ENCODE data around the gene CSF1R. TPM values are rescaled to one million over a fixed set of nuclear protein-coding genes. Genes with fewer than 3 reads are reported as not detected.

The CSF1R gene
- total and polyA plus RNA-seq, 2 of the 8 experiments (the other 6 are each of a cell fraction or from before 2014, with no cell fraction given): 0.12 TPM; not detected in 1

GRCh38 chr5:150103678-150104549 lies 17.6 kb upstream of the CSF1R start:
- ChIA-PET POLR2A (ENCODE audit: partially characterized antibody) (no interaction called here), CTCF (ENCODE audit: partially characterized antibody) (interaction anchor here (0.7 to 3.2 kb wide), 6 partner anchors 11 to 64 kb away, joined by 3 to 20 read pairs (median 4); no protein-coding TSS in a partner anchor)
- no peaks in the 10 kb centered on the region for H3K36me3 ChIP-seq (ENCODE audit: control insufficient read depth in 2 of 4, insufficient read depth in 4 of 4, low read length in 3 of 4)
- no peak overlapping the region for H4K91ac ChIP-seq (replicated peaks; ENCODE audit: insufficient read length, low read length)
- H2AFZ ChIP-seq (ENCODE audit: low read length): no peak overlapping the region
- no peak overlapping the region for H2BK120ac ChIP-seq (replicated peaks; ENCODE audit: low read depth, low read length)
- H2AK5ac ChIP-seq (ENCODE audit: low read depth, low read length): no peak overlapping the region
- H4K8ac ChIP-seq (ENCODE audit: extremely low read depth, insufficient read depth, low read length): no peak overlapping the region
- H3K79me2 ChIP-seq (ENCODE audit: control insufficient read depth in 1 of 2, insufficient read depth in 2 of 2, low read length in 2 of 2): no peaks in the 10 kb centered on the region
- no peak overlapping the region; a peak in 1 of 7 replicates for H3K9ac ChIP-seq (replicated peaks in 1 of 4; ENCODE audit: extremely low read depth in 1 of 4, low read depth in 3 of 4, low read length in 3 of 4)
- no peaks in the 10 kb centered on the region for H4K20me1 ChIP-seq (replicated peaks in 1 of 2; ENCODE audit: control insufficient read depth in 1 of 2, insufficient read depth in 2 of 2, low read length in 2 of 2)
- no peak overlapping the region for H3K4ac ChIP-seq (replicated peaks; ENCODE audit: insufficient read length, low read depth, low read length)
- no peak overlapping the region for H3K23ac ChIP-seq (ENCODE audit: insufficient read length)
- H3K4me3 ChIP-seq (ENCODE audit: extremely low read depth in 1 of 4, insufficient read depth in 2 of 4, low read depth in 3 of 4, low read length in 4 of 4): no peak overlapping the region
- no peaks in the 10 kb centered on the region; the same call in 1 of the 2 replicates for H3K79me1 ChIP-seq (ENCODE audit: low read depth, low read length)
- no peak overlapping the region for H4K5ac ChIP-seq (ENCODE audit: insufficient read length, low read depth, low read length)
- no peak overlapping the region for H3K18ac ChIP-seq (ENCODE audit: extremely low read depth, low read length)
- no peak overlapping the region for H2BK20ac ChIP-seq (ENCODE audit: low read length)
- no peak overlapping the region for H3K27ac ChIP-seq (ENCODE audit: low read depth, low read length)
- no peaks in the 10 kb centered on the region for H3K23me2 ChIP-seq (ENCODE audit: low read depth, low read length)
- no peak overlapping the region for H3K14ac ChIP-seq (ENCODE audit: insufficient read length)
- no peaks in the 10 kb centered on the region for H3K27me3 ChIP-seq (replicated peaks in 1 of 4; ENCODE audit: control insufficient read depth in 3 of 4, extremely low read depth in 1 of 4, insufficient read depth in 3 of 4, low read length in 3 of 4)
- no peak overlapping the region for H2BK15ac ChIP-seq (ENCODE audit: low read length)
- no peaks in the 10 kb centered on the region for H3K9me3 ChIP-seq (ENCODE audit: insufficient read depth in 2 of 2, low read depth in 1 of 2, low read length in 1 of 2)
- H2BK12ac ChIP-seq (ENCODE audit: low read depth, low read length): no peak overlapping the region
- 76% methylated on average over 5 of the region's 5 CpGs; no CpG with 5 or more reads in 1 of the 2 experiments for WGBS, 2 experiments (ENCODE audit: extremely low coverage in 1 of 2, insufficient coverage in 1 of 2, insufficient read length in 1 of 2, insufficient replicate concordance in 2 of 2, low coverage in 1 of 2, low lambda C conversion rate in 2 of 2, missing lambda C conversion rate in 1 of 2)
- FAIRE-seq: no peak
- no peaks in the 10 kb centered on the region for H3K4me1 ChIP-seq (replicated peaks in 1 of 4; ENCODE audit: control insufficient read depth in 3 of 4, insufficient read depth in 4 of 4, low read length in 3 of 4)
- H3K56ac ChIP-seq (replicated peaks; ENCODE audit: insufficient read length, low read depth, low read length): no peak overlapping the region
- no peak for DNase-seq (ENCODE audit: low read depth in 1 of 2, low spot score in 2 of 2)
- no peak overlapping the region; the same call in 1 of the 2 replicates for H2BK5ac ChIP-seq (ENCODE audit: low read depth, low read length)
- H3K4me2 ChIP-seq (ENCODE audit: insufficient read depth in 1 of 2, low read depth in 2 of 2, low read length in 2 of 2): no peak overlapping the region
- TF ChIP-seq SIRT6 (IDR thresholded peaks at IDR 0.05; ENCODE audit: low read length) (no peak), KDM4A (IDR thresholded peaks at IDR 0.05; ENCODE audit: low read depth, low read length, severe bottlenecking) (no peak), KDM5A (IDR thresholded peaks at IDR 0.05; ENCODE audit: low read length) (no peak), TCF12 (IDR thresholded peaks at IDR 0.05; ENCODE audit: low read depth, low read length) (no peak), EGR1 (IDR thresholded peaks at IDR 0.05; ENCODE audit: borderline replicate concordance, low read depth, low read length) (no peak), ATF2 (IDR thresholded peaks at IDR 0.05; ENCODE audit: low read length) (no peak), EZH2 (IDR thresholded peaks at IDR 0.05; ENCODE audit: low read depth, low read length, severe bottlenecking) (no peak), BACH1 (IDR thresholded peaks at IDR 0.05; ENCODE audit: low read length) (no peak), SIX5 (IDR thresholded peaks at IDR 0.05; ENCODE audit: low read depth, low read length) (no peak), NANOG (IDR thresholded peaks at IDR 0.05; ENCODE audit: insufficient read depth, low read depth, low read length, poor library complexity, severe bottlenecking) (no peak), BCL11A (IDR thresholded peaks at IDR 0.05; ENCODE audit: low read depth in 2 of 2, low read length in 2 of 2) (no peak)
